HEK293 (cell line): ENCODE results near the gene IGFBP7.

Experiments used
- CTCF ChIA-PET: fragments of 350-600 bp; formaldehyde crosslinking; extraction: SDS; loops from one replicate; lab custom pipeline; 2021; ENCODE audit warnings: antibody characterized with exemption; lab: Yijun Ruan, JAX
- POLR2A ChIA-PET: fragments of 300-600 bp; formaldehyde crosslinking; extraction: SDS; loops from one replicate; lab custom pipeline; 2020; ENCODE audit warnings: antibody characterized with exemption, inconsistent platforms; lab: Yijun Ruan, JAX
- H3K27ac ChIP-seq: fragments of 200-500 bp; sonication (Bioruptor generic); 2 replicates; pipeline ENCODE4 v1.5.1; 2014; ENCODE audit warnings: low read depth, low read length, control low read depth, inconsistent platforms; ENCODE audit errors: extremely low read depth
- H3K36me3 ChIP-seq, 2 experiments: fragments of 200-500 bp in 1 of 2; sonication (Bioruptor generic) in 1 of 2; 1 replicate in 1 of 2; 2 replicates in 1 of 2; pipeline ENCODE4 v1.5.1; 2014 to 2017; ENCODE audit warnings: inconsistent platforms in 2 of 2, low read length in 2 of 2; ENCODE audit not compliant: control insufficient read depth in 2 of 2, insufficient read depth in 1 of 2
- H3K4me1 ChIP-seq: fragments of 200-500 bp; sonication (Bioruptor generic); 2 replicates; pipeline ENCODE4 v1.5.1; 2014; ENCODE audit warnings: mild to moderate bottlenecking, low read length, inconsistent platforms; ENCODE audit not compliant: control insufficient read depth, insufficient read depth
- H3K4me3 ChIP-seq: 2 replicates; pipeline ENCODE4 v1.5.1; 2011; ENCODE audit warnings: low read depth, mild to moderate bottlenecking, control low read depth, low read length, moderate library complexity
- H3K9me3 ChIP-seq: fragments of 200-500 bp; sonication (Bioruptor generic); 2 replicates; pipeline ENCODE4 v1.5.1; 2014; ENCODE audit warnings: low read depth, low read length, inconsistent platforms; ENCODE audit not compliant: control insufficient read depth, insufficient read depth
- GLIS1 ChIP-seq: fragments of 450-650 bp; formaldehyde crosslinking; IDR thresholded peaks from 2 replicates; pipeline ENCODE4 v1.5.1; 2016; ENCODE audit warnings: missing biosample characterization, missing genetic modification characterization
- KLF17 ChIP-seq: fragments of 450-650 bp; formaldehyde crosslinking; IDR thresholded peaks from 2 replicates; pipeline ENCODE4 v1.5.1; 2016; ENCODE audit warnings: missing biosample characterization, missing genetic modification characterization
- PRDM10 ChIP-seq: fragments of 450-650 bp; formaldehyde crosslinking; IDR thresholded peaks from 2 replicates; pipeline ENCODE4 v1.5.1; 2016; ENCODE audit warnings: missing biosample characterization, missing genetic modification characterization
- PRDM4 ChIP-seq: fragments of 450-650 bp; formaldehyde crosslinking; IDR thresholded peaks from 2 replicates; pipeline ENCODE4 v1.5.1; 2017; ENCODE audit warnings: missing biosample characterization, missing genetic modification characterization
- SP2 ChIP-seq: fragments of 450-650 bp; formaldehyde crosslinking; IDR thresholded peaks from 2 replicates; pipeline ENCODE4 v1.5.1; 2016; ENCODE audit warnings: missing biosample characterization, missing genetic modification characterization
- WT1 ChIP-seq: fragments of 450-650 bp; formaldehyde crosslinking; IDR thresholded peaks from 2 replicates; pipeline ENCODE4 v1.5.1; 2016; ENCODE audit warnings: missing biosample characterization, missing genetic modification characterization
- ZBTB17 ChIP-seq: fragments of 450-650 bp; formaldehyde crosslinking; IDR thresholded peaks from 2 replicates; pipeline ENCODE4 v1.5.1; 2016; ENCODE audit warnings: missing biosample characterization, missing genetic modification characterization
- ZBTB44 ChIP-seq: fragments of 450-650 bp; IDR thresholded peaks from 2 replicates; pipeline ENCODE4 v1.5.1; 2018; ENCODE audit warnings: missing biosample characterization, mild to moderate bottlenecking, missing genetic modification characterization
- ZIC2 ChIP-seq: fragments of 450-650 bp; formaldehyde crosslinking; IDR thresholded peaks from 2 replicates; pipeline ENCODE4 v1.5.1; 2016; ENCODE audit warnings: missing biosample characterization, missing genetic modification characterization
- ZNF140 ChIP-seq: fragments of 450-650 bp; formaldehyde crosslinking; IDR thresholded peaks from 2 replicates; pipeline ENCODE4 v1.5.1; 2016; ENCODE audit warnings: missing biosample characterization, missing genetic modification characterization
- ZNF239 ChIP-seq: fragments of 450-650 bp; formaldehyde crosslinking; IDR thresholded peaks from 2 replicates; pipeline ENCODE4 v1.5.1; 2016; ENCODE audit warnings: missing biosample characterization, missing genetic modification characterization
- ZNF335 ChIP-seq: fragments of 450-650 bp; formaldehyde crosslinking; conservative IDR thresholded peaks from 2 replicates; pipeline ENCODE4 v1.5.1; 2016; ENCODE audit warnings: missing biosample characterization, missing genetic modification characterization
- ZNF521 ChIP-seq: fragments of 450-650 bp; formaldehyde crosslinking; IDR thresholded peaks from 2 replicates; pipeline ENCODE4 v1.5.1; 2017; ENCODE audit warnings: missing biosample characterization, mild to moderate bottlenecking, missing genetic modification characterization
- ZNF704 ChIP-seq: fragments of 450-650 bp; formaldehyde crosslinking; IDR thresholded peaks from 2 replicates; pipeline ENCODE4 v1.5.1; 2016; ENCODE audit warnings: missing biosample characterization, missing genetic modification characterization

The IGFBP7 gene

GRCh38 chr4:57102050-57102624, 8.0 kb downstream of the IGFBP7 start:
- no peaks in the 10 kb centered on the region for H3K36me3 ChIP-seq
- peak overlapping the region; percentile 73 for H3K27ac ChIP-seq
- ChIA-PET POLR2A (interaction anchor here (0.8 to 1.8 kb wide), 5 partner anchors 9 to 124 kb away, joined by 3 to 7 read pairs (median 5); partner anchors contain the start of genes NOA1 and POLR2B), CTCF (interaction anchor here (0.6 to 2.2 kb wide), 4 partner anchors 13 to 64 kb away, joined by 3 to 10 read pairs (median 7); no protein-coding TSS in a partner anchor)
- TF ChIP-seq SP2 = no peak
- TF ChIP-seq ZIC2 (tag by site-specific recombination) = no peak
- no peak for TF ChIP-seq ZNF239
- TF ChIP-seq ZNF704 (tag by site-specific recombination) = no peak
- no peak for TF ChIP-seq ZNF521
- TF ChIP-seq WT1 = peak; percentile 34; the same call in 1 of the 2 replicates
- TF ChIP-seq KLF17 (tag by site-specific recombination) = no peak
- peak; percentile 59 for TF ChIP-seq PRDM4 (tag by site-specific recombination)
- TF ChIP-seq ZNF140 (tag by site-specific recombination) = no peak
- no peak for TF ChIP-seq ZBTB17 (tag by site-specific recombination)
- peak; percentile 62 for TF ChIP-seq GLIS1 (tag by site-specific recombination)
- TF ChIP-seq PRDM10 = 0 out of 2 replicates have a peak, but pooled peaks have one; percentile 15
- TF ChIP-seq ZNF335 (tag by site-specific recombination) = peak; percentile 69
- no peak for TF ChIP-seq ZBTB44 (tag by site-specific recombination)
- no peak overlapping the region for H3K4me3 ChIP-seq
- H3K9me3 ChIP-seq = no peaks in the 10 kb centered on the region
- H3K4me1 ChIP-seq = peaks cover 6% of the 10 kb centered on the region
